OCI-LY3 (cell line): ENCODE data around the gene ST6GALNAC5.

Experiments
- CTCF ChIP-seq: fragments of 200-600, 300-600 bp; sonication (generic); IDR thresholded peaks from 2 replicates; pipeline ENCODE4 v1.5.1; 2014; ENCODE audit warnings: antibody characterized with exemption, low read length, low read depth
- EZH2phosphoT487 ChIP-seq: fragments of 200-600 bp; shearing (Covaris generic); IDR thresholded peaks from 2 replicates; pipeline ENCODE4 v1.6.1; 2018; ENCODE audit warnings: antibody characterized with exemption, mixed run types, low read depth

GRCh38 chr1:76856104-76856503 is 11.2 kb upstream of the ST6GALNAC5 start:
- TF ChIP-seq CTCF (no peak), EZH2phosphoT487 (no peak)
